NCI-H2227 (cell line): ENCODE results near the gene ANTKMT.

Experiments used
- DNase-seq: peaks from one replicate; lab custom pipeline; 2025; ENCODE audit not compliant: unreplicated experiment; lab: John Stamatoyannopoulos, UW

ANTKMT gene

DNA sequence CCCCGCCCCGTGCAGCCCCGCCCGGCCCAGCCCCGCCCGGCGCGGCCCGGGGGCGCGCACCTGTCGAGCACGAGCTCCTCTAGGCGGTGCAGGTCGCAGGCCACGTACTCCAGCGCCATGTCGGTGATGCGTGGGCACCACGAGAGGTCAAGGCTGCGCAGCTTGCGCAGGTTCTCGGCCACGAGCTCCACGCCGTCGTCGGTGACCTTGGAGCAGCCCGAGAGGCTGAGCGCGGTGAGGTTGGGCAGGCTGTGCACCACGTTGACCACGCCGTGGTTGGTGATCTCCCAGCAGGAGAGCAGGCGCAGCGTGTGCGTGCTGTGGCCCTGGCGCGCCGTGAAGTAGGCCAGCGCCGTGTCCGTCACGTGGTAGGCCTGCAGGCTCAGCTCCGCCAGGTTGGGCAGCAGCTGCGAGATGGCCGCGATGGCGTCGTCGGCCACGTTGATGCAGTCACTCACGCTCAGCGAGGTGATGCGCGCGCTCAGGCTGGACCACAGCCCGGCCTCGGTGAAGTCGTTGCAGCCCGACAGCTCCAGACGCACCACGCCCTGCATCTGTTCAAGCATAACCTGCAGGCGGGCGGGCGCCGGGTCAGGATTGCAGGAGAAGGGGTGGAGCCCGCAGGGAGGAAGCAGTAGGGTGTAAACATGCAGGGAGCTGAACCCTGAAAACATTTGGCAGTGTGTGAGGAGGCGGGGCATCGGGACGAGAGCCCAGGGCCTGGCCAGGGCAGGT lies 25.4 kb upstream of the ANTKMT start:
- DNase-seq, result no peak

DNA sequence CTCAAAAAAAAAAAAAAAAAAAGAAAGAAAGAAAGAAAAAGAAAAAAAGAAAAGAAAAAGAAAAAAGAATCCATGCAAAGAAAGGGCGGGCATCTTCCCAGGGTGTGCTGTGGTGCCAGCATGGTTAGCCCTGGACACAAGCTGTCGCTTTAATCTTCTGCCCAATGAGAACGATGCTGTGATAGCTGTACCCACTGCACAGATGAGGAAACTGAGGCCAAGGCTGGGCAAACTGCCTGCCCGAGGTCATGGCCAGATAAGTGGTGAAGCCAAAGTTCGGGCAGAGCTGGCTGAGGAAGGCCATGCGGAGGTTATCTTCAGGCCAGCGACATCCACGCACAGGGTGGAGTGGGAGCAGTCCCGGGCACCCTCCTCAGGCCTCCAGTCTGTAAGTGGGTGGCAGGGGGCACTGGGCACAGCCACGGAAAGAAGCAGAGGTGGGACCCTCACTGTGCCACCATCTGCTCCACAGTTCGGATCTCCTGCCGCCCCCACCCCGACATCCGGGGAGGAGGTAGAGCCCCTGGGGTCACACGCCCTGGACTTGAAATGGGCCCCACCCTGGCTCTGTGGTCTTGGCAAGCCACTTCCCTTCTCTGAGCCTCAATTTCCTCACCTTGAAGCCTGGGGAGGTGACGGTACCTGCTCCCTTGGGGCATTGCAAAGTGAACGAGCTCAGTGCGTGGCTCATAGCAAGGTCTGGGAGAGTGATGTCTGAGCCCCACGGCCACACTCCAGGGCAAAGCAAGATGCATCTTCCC lies 21.9 kb upstream of the ANTKMT start:
- no peak for DNase-seq

DNA sequence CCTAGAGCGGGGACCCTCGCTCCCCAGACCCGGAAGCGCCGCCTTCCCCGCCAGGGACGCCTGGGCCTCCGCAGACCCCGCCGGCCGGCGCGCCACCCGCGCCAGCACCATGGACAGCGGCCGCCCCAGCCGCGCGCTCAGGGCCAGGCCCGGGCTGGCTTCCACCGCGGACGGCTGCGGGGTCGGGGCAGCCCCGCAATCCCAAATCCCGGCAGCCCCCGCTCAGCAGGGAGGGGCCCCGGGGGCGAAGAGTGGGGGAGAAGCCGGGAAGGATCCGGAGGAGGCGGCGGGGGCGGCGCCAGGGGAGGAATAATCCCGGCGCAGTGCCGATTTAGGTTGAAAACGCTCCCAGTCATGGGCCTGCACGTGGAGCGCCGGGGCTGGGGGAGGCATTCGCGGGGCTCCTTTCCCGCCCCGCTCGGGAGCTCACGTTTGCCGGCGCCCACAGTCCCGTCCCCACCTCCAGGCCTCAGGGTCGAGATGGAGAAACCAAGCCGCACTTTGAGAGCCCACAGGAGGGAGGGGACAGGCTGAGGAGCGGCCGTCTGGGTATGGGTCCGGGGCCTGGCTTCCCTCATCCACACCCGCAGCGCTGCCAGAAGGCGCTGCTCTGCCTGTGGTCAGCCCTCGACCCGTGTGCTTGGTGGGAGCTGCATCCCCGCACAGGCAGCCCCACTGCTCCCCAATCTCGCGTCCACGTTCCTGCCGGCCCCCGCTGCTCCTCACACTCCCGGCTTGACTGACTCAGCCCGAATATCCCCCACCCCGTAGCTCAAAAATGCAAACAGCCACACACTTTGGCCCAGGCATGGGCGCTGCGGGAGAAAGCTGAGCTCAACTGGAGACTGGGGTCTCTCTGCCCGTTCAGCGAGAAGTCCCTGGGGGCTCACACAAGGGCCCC lies 20.0 kb upstream of the ANTKMT start:
- no peak for DNase-seq

DNA sequence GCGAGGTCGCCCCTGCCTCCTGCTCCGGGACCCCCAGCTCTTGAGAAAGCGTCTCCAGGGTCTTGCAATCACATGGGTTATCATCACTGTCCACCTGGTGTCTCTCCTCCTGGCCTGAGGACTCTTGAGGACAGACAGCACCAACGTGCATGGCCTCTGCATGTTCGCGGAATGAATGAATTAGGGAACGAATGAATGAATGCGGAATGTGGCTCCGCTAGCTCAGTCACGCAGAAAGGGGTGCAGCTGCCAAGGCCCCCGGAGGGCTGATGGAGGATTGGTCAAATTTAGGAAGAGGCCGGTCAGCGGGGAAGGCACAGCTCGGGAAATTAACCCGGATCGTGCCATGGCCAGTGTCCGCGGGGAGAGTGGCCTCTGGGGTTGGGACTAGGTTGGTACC lies 18.6 kb upstream of the ANTKMT start:
- DNase-seq, result no peak

DNA sequence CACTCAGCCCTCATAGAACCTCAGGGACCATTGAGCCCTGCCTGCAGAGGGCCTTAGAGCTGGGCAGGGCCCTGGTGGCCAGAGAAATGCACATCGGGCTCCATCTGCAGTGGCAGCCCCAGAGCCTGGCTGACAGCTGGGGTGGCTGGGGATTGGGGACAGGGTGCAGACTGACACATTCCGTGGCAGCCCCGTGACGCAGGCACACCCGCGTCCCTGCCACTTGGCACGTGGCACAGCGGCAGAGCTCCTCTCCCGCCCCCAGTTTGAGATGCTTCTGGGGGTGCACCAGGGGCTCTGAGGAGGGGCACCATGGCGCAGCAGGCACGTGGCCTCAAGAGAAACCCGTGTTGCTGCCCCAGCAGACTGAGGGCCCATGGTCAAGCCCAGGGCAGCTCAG lies 17.5 kb upstream of the ANTKMT start:
- no peak for DNase-seq

DNA sequence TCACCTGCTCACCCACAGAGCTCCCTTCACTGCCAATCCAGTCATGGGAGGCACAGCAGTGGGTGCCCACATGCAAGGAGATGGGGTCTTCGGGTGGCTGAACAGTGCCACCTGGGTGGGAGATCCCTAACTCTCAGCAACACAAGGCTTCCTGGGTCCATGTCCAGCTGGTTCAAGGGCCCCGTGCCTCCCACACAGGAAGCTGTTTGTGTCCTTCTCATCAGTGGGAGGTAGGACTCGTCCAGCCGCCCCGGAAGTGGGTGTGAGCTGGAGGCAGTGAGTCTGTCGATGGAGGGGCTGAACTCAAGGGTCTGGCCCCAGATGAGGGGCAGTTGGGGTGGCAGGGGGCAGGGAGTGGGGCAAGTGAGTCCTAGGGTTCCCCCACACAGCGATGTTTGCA lies 16.9 kb upstream of the ANTKMT start:
- no peak for DNase-seq

DNA sequence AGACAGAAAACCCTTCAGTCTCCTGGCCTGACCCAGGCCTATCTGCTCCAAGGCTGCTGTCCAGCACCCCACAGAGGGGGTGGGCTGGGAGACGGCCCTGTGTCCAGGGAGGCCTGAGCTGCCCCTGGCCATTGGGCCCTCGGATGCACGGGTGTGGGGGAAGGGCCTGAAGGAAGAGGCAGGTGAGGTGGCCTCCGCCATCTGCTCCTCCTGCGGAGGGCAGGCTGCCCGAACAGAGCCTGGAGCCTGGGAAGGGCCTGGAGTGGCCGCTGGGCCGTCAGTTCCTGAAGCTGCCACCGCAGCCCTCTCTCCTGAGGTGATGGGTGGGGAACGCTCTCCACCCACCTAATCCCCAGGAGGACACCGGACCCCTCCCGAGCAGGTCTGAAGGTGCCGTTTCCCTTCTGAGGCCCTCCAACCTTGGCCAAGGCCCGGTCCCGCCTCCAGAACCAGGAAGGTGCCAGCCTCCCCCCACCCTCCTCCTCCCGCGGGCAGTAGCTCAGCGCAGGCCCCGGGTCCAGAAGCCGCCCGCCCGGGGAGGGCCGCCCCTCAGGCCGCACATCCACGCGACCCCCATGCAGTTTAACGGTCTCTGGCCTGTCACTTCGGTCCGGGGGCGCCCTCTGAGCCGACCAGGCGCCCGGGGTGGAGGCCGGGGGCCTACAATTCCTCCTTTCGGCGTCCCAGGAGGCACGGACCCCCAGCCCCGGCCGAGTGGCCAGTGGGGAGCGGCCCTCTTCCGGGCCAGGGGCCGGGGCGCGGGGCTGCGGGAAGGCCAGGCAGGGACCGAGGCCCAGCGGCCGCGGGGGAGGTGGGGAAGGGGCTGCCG lies 16.2 kb upstream of the ANTKMT start:
- peak; percentile 40 for DNase-seq

DNA sequence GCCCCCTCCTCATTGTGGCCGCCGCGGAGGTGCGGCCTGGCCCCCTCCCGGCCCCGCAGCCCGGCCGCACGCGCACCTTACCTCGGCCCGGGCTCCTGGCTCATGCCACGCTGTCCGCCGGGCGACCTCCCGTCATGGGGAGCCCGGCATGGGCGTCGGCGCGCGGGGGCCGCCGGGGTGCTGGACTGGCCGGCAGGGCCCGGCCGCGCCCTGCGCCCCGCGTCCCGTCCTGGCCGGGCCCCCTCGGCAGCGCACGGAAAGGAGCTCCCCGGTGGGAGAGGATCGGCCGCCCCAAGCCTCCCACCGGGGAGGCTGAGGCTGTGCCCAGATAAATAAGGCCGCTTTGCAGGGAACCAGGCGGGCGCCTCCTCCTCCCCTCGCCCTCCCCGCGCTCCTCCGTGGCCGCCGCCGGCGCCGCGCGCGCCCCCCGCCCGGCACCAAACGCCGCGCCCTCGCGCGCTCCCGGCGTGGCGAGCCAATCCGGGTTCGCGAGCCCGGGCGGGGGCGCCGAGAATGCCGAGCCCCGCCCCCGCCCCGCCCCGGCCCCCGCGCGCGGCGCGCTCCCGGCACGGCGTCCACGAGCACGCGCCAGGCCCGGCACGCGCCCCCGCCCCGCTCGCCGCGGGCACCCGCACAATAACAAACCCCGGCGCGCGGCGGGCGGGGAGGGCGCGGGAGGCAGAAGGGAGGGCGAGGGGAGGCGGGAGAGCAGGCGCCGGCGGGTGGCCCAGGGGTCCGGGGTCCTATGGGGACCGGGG lies 15.3 kb upstream of the ANTKMT start, which contains the start of gene FBXL16:
Gene FBXL16 (minus strand): TSS at position 371 of the 758 bp plus-strand sequence. CDS start 8,396 bp downstream, outside the sequence.
- DNase-seq, result peak; percentile 94

DNA sequence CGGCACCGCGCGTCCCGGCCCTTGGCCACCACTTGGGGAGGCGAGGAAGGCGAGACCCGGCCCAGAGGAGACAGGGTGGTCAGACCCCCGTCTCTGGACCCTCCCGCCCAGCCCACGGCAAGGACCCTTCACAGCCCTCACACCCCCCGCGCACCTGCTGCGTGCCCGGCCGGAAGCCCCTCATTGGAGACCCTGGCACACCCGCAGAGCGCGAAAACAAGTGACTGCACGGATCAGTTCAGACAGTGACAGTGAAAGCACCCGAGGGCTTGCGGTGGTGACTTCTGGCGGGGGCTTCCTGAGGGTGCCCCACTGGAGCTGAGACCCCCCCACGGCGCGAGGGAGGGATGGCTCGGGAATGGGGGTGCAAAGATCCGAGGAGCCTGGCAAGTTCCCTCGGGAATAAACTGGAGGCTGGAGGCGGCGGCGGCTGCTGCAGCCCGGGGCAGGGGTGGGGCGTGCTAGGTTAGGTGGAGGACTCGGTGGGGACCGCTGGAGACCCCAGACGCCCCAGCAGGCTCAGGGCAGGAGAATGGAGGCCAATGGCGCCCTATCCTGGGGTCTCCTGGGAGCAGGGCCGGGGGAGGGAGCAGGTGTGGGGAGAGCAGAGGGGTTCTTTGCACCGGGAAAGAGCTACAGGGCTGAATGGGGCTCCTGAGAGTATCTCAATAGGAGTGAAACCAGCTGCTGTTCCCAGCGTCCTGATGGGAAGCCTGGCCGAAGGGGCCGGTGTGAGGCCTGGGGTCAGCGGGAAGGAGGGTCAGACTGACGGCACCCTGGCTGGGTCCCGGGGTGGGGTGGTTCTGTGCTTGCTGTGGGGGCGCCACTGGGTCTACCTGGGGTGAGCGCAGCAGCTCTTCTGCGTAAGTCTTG lies 14.5 kb upstream of the ANTKMT start:
- peak; percentile 47 for DNase-seq

DNA sequence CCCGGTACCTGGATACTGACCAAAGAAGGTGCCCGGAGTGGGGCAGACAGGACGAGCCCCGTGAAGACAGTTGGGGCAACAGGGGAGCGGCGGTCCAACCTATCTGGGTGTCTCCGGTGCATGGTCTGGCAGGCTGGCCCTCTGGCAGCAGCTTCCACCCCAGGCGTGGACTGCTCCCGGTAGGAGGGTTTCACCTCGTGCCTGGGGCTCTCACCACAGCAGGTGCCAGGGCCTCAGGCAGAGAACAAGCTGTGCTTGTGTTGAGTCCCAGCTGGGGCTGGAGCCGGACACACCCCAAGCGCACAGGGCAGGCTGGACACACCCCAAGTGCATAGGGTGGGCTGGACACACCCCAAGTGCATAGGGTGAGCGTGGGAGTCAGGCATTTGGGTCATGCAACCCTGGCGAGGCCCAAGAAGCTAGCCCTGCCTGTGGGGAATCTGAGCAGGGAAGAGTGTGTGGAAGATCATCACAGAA lies 13.8 kb upstream of the ANTKMT start:
- DNase-seq, result no peak

DNA sequence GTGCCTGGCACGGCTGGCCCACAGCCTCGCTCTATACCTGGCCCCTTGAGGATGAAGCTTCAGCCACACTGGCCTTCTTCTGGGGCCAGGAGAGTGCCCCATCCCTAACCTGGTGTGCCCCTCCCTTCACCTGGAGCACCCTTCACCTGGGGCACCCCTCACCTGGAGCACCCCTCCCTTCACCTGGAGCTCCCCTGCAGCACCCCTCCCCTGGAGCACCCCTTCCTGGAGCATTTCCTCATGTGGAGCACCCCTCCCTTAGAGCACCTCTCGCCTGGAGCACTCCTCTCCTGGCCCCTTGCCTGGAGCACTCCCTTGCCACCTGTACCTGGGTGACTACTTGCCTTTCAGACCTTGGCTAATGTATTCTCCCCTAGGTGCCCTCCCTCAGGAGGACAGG lies 12.9 kb upstream of the ANTKMT start:
- DNase-seq, result no peak

DNA sequence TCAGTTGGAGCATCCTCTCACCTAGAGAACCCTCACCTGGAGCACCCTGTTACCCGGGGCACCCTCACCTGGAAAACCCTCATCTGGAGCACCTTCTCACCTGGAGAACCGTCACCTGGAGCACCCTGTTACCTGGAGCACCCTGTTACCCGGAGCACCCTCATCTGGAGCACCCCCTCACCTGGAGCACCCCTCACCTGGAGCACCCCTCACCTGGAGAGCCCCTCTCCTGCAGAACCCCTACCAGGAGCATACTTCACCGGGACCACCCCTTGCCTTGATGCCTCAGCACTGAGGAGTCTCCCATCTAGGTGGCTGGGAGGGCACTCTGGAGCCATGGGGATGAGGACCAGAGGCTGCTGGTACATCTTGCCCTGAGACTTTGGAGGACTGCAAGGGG lies 12.0 kb upstream of the ANTKMT start:
- DNase-seq, result no peak

DNA sequence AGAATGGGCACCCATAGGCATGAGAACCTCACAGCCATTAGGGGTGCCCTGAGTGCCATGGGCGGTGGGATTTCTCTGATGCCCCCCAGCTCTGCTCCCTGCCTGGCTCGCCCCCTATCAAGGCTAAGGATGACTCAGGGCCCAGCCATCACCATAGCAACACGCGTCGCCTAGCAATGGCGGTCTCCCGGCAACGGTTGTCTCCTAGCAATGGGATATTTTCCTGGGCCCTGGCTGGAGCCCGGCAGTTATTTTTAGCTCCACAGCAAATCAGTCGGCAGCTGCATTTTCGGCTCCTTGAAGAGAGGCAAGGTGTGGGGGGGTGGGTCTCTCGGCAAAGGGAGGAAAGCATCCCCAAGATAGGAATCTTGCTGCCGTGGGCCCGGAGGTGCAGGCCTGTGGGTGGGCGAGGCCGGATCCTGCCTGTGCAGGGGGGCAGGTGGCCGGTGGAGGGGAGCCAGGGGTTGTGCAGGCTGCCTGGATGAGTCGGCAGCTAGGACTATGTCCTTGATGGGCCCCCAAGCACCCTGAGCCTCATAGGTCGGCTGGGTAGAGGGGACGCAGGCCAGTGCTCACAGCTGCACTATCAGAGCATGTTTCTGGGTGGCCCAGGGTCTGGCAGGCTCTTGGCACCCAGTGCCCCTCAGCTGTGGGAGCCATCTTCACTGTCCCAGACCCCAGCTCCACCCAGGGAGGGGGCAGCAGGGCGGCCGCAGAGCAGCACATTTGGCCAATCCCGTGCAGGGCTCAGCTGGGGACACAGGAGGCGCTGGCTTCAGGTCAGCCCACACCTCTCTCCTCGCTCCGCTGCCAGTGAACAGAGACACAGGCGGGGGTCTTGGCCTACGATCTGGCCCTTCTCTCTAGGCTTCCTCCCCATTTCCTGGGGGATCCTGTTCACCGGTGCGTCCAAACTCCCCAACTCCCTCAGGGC lies 11.1 kb upstream of the ANTKMT start:
- DNase-seq, result peak; percentile 98

DNA sequence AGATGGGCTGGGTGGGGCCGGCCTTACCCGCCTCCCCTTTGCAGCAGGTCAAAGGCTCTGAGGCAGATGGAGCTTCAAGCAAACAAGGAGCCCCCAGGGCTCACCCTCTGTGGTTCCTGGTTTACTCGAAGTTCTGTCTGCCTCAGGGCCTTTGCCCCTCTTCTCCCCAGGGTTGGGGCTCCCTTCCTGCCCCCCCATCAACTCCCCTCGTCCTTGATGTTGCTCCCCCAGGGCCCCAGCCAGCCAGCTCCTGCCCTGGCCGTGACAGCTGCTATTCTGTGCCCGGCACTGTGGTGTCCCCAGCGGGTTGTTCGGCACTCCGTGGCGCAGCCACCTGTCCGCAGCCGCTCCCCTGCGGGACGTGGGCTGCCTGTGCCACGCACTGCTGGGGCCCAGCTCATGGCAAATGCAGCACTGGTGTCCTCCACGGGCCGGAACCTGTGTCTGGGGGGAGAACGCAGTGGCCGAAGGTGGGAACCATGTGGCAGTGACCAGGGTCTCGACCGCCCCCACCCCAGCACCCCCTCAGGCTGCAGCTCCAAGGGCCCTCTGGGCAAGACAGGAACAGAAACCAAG lies 10.4 kb upstream of the ANTKMT start:
- DNase-seq, result no peak

DNA sequence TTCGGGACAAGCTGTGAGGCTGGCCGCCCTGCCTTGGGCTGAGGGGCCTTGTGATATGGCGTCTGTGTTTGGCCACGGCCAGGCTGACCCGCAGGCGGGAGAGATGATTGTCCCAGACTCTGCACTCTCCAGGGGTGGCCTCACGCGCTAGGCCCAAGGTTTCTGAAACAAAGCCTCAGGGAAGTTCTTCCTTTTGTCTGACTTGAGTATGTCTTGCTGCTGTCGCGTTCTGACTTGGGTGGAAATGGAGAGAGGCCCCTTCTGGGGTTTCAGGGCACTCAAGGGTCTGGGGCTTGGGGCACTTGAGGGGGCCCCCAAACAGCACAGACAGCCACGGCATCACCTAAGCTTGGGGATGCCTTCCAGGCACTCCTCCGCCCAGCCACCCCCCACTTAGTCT lies 9.9 kb upstream of the ANTKMT start:
- DNase-seq, result peak; percentile 35

DNA sequence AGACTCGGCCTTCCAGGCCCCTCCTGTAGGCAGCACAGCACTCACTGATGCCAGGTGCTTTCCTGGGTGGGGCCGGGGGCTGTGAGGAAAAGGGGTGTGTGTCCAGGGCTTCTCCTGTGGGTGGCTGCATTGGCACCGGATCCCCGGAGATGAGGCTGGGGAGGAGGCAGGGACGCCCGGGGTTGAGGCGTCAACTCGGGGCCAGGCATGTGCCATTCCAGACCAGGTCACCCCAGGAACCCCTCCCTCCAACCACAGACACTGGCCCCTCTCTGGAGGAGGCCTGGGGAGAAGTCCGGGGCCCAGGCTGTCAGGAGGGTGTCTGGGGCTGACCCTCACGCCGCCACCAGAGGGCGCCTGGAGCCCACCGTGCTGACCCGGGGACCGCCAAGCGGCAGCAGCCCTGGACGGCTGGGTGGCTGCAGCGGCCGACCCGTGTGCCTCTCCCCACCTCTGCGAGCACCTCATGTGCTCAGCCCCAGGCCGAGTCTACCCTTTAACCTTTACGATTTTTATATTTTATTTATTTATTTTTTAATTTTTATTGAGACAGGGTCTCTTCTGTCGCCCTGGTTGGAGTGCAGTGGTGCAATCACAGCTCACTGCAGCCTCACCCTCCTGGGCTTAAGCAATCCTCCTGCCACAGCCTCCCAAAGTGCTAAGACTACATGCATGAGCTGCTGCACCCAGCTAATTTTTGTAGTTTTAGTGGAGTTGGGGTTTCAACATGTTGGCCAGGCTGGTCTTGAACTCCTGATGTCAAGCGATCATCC lies 9.2 kb upstream of the ANTKMT start:
- peak; percentile 81 for DNase-seq
